GM19397 (cell line): ENCODE data around the gene TSGA10IP.

ENCODE experiments used
- ATAC-seq: cut with Tn5 transposase; IDR thresholded peaks from one replicate; pipeline ENCODE4 v1.9.1; 2021; ENCODE audit warnings: mild to moderate bottlenecking, moderate library complexity; ENCODE audit not compliant: unreplicated experiment

TSGA10IP gene

GRCh38 chr11:65945430-65945911, at the start of gene TSGA10IP:
Gene TSGA10IP, plus strand, starts transcription at chr11:65945480. Its CDS starts 196 bp downstream, at chr11:65945676.
- ATAC-seq, result no peak

- ATAC-seq, result no peak
Measured at GRCh38 chr11:65895482-65895981, 49.7 kb upstream of the TSGA10IP start.

- no peak for ATAC-seq
Measured at GRCh38 chr11:65896034-65896999, 49.0 kb upstream of the TSGA10IP start.

- no peak for ATAC-seq
Measured at GRCh38 chr11:65897020-65897471, 48.2 kb upstream of the TSGA10IP start.

GRCh38 chr11:65898656-65899355, 46.5 kb upstream of the TSGA10IP start:
- ATAC-seq, result no peak

GRCh38 chr11:65899356-65900124, 45.7 kb upstream of the TSGA10IP start:
- no peak for ATAC-seq

- ATAC-seq, result peak; percentile 70
Measured at GRCh38 chr11:65900125-65900898, 45.0 kb upstream of the TSGA10IP start, which contains the start of gene FOSL1. Gene FOSL1, minus strand, starts transcription at chr11:65900388. Its CDS starts 49 bp downstream, at chr11:65900339.

GRCh38 chr11:65900899-65901180, 44.4 kb upstream of the TSGA10IP start:
- ATAC-seq, result no peak

GRCh38 chr11:65903068-65903481, 42.2 kb upstream of the TSGA10IP start:
- no peak for ATAC-seq

- ATAC-seq, result no peak
Measured at GRCh38 chr11:65903715-65904114, 41.6 kb upstream of the TSGA10IP start.

- no peak for ATAC-seq
Measured at GRCh38 chr11:65906602-65907001, 38.7 kb upstream of the TSGA10IP start.

- ATAC-seq, result no peak
Measured at GRCh38 chr11:65907878-65908277, 37.4 kb upstream of the TSGA10IP start.

GRCh38 chr11:65911682-65912568, 33.4 kb upstream of the TSGA10IP start:
- ATAC-seq, result no peak

GRCh38 chr11:65912845-65913244, 32.4 kb upstream of the TSGA10IP start:
- no peak for ATAC-seq

GRCh38 chr11:65915101-65915820, 30.0 kb upstream of the TSGA10IP start:
- ATAC-seq, result no peak

GRCh38 chr11:65915821-65916251, 29.4 kb upstream of the TSGA10IP start:
- no peak for ATAC-seq

- no peak for ATAC-seq
Measured at GRCh38 chr11:65916391-65916790, 28.9 kb upstream of the TSGA10IP start.

- ATAC-seq, result no peak
Measured at GRCh38 chr11:65917077-65917433, 28.2 kb upstream of the TSGA10IP start.
